ENCODE measurements around the gene C11orf87.

DNA sequence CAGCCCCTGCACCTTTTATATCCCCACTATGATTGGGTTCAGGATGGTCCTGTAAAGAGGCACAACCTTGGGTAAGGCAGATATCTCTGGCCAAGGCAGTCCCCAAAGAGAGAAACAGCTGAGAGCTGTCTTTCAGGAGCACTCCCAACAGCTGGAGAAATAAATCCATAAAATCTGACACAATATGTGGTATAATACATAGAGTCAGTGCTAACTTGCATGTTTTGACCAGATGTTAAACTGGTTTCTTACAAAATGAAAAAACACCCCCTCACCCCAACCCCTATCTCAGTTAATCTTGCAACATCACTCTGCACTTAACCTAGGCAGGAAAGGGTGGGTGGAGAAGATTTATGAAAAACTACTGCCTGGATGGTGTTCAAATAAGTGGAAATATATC lies 44.0 kb upstream of the C11orf87 start:
- TF ChIP-seq ZNF384 (IDR thresholded peaks at IDR 0.05) (no peak), FOXK2 (IDR thresholded peaks at IDR 0.05) (no peak)
